H9 (cell line): Measurements from ENCODE around the gene HLA-F. TPM values are rescaled to one million over a fixed set of nuclear protein-coding genes. Genes with fewer than 3 reads are reported as not detected.

Experiments used
- DNase-seq: peaks from one replicate; pipeline ENCODE4 v3.0.0-alpha.2; 2017
- H2AFZ ChIP-seq: one replicate; pipeline ENCODE4 v1.6.1; 2013; ENCODE audit warnings: mild to moderate bottlenecking, low read length, control low read depth, moderate library complexity
- H2AK5ac ChIP-seq: 2 replicates; pipeline ENCODE4 v1.6.1; 2013; ENCODE audit warnings: low read length, control low read depth, mixed read lengths; ENCODE audit not compliant: insufficient read length
- H2BK120ac ChIP-seq: one replicate; pipeline ENCODE4 v1.6.1; 2013; ENCODE audit warnings: low read depth, mild to moderate bottlenecking, low read length, control low read depth, inconsistent platforms; ENCODE audit not compliant: poor library complexity, severe bottlenecking
- H2BK12ac ChIP-seq: 2 replicates; pipeline ENCODE4 v1.6.1; 2013; ENCODE audit warnings: low read length, control low read depth, mixed read lengths, low read depth; ENCODE audit not compliant: insufficient read length
- H2BK15ac ChIP-seq: 2 replicates; pipeline ENCODE4 v1.6.1; 2013; ENCODE audit warnings: low read depth, low read length, control low read depth
- H2BK20ac ChIP-seq: one replicate; pipeline ENCODE4 v1.6.1; 2013; ENCODE audit warnings: low read depth, mild to moderate bottlenecking, low read length, control low read depth, inconsistent platforms; ENCODE audit not compliant: poor library complexity, severe bottlenecking
- H2BK5ac ChIP-seq: 2 replicates; pipeline ENCODE4 v1.6.1; 2013; ENCODE audit warnings: low read length, control low read depth, mixed read lengths; ENCODE audit not compliant: insufficient read length
- H3K14ac ChIP-seq: 2 replicates; pipeline ENCODE4 v1.6.1; 2013; ENCODE audit warnings: low read length, control low read depth; ENCODE audit not compliant: insufficient read depth
- H3K18ac ChIP-seq: 2 replicates; pipeline ENCODE4 v1.6.1; 2013; ENCODE audit warnings: low read depth, mild to moderate bottlenecking, mixed read lengths, low read length, control low read depth; ENCODE audit not compliant: insufficient read length
- H3K23ac ChIP-seq: 2 replicates; pipeline ENCODE4 v1.6.1; 2013; ENCODE audit warnings: low read length, control low read depth, mixed read lengths, low read depth; ENCODE audit not compliant: insufficient read length
- H3K23me2 ChIP-seq: 2 replicates; pipeline ENCODE4 v1.6.1; 2013; ENCODE audit warnings: low read depth, mild to moderate bottlenecking, mixed read lengths, low read length, control low read depth; ENCODE audit not compliant: insufficient read length, poor library complexity, severe bottlenecking
- H3K27ac ChIP-seq: 2 replicates; pipeline ENCODE4 v1.5.1; 2013; ENCODE audit warnings: low read length, control low read depth, mixed read lengths, low read depth; ENCODE audit not compliant: insufficient read length
- H3K27me3 ChIP-seq: 2 replicates; pipeline ENCODE4 v1.6.1; 2013; ENCODE audit warnings: low read length, control low read depth, inconsistent platforms; ENCODE audit not compliant: insufficient read depth
- H3K4ac ChIP-seq: 2 replicates; pipeline ENCODE4 v1.6.1; 2013; ENCODE audit warnings: low read depth, mild to moderate bottlenecking, control low read depth, inconsistent platforms, low read length, moderate library complexity
- H3K4me1 ChIP-seq: 2 replicates; pipeline ENCODE4 v1.6.1; 2013; ENCODE audit warnings: low read length, control low read depth, inconsistent platforms; ENCODE audit not compliant: insufficient read depth
- H3K4me2 ChIP-seq: 2 replicates; pipeline ENCODE4 v1.6.1; 2013; ENCODE audit warnings: low read length, control low read depth, mixed read lengths; ENCODE audit not compliant: insufficient read length, insufficient read depth
- H3K56ac ChIP-seq: 2 replicates; pipeline ENCODE4 v1.6.1; 2013; ENCODE audit warnings: low read depth, mild to moderate bottlenecking, mixed read lengths, low read length, control low read depth; ENCODE audit not compliant: insufficient read length
- H3K79me1 ChIP-seq: 2 replicates; pipeline ENCODE4 v1.6.1; 2013; ENCODE audit warnings: low read depth, mild to moderate bottlenecking, moderate library complexity, low read length, control low read depth, inconsistent platforms; ENCODE audit not compliant: insufficient read depth, poor library complexity, severe bottlenecking
- H3K79me2 ChIP-seq: 2 replicates; pipeline ENCODE4 v1.6.1; 2013; ENCODE audit warnings: low read length, control low read depth, inconsistent platforms; ENCODE audit not compliant: insufficient read depth
- H3K9ac ChIP-seq: 2 replicates; pipeline ENCODE4 v1.6.1; 2013; ENCODE audit warnings: low read length, control low read depth, mixed read lengths; ENCODE audit not compliant: insufficient read length; ENCODE audit errors: extremely low read depth
- H3K9me3 ChIP-seq: one replicate; pipeline ENCODE4 v1.6.1; 2013; ENCODE audit warnings: low read depth, low read length, inconsistent platforms; ENCODE audit not compliant: control insufficient read depth
- H3T11ph ChIP-seq: one replicate; pipeline ENCODE4 v1.6.1; 2013; ENCODE audit warnings: mild to moderate bottlenecking, low read length, control low read depth, inconsistent platforms
- H4K20me1 ChIP-seq: one replicate; pipeline ENCODE4 v1.6.1; 2013; ENCODE audit not compliant: control insufficient read depth, insufficient read length, insufficient read depth
- H4K5ac ChIP-seq: 2 replicates; pipeline ENCODE4 v1.6.1; 2013; ENCODE audit warnings: low read depth, mild to moderate bottlenecking, mixed read lengths, low read length, control low read depth; ENCODE audit not compliant: insufficient read length
- H4K8ac ChIP-seq: replicated peaks from 2 replicates; pipeline ENCODE4 v1.6.1; 2013; ENCODE audit warnings: low read length, control low read depth, mixed read lengths, low read depth; ENCODE audit not compliant: insufficient read length
- H4K91ac ChIP-seq: 2 replicates; pipeline ENCODE4 v1.6.1; 2013; ENCODE audit warnings: low read depth, mild to moderate bottlenecking, moderate library complexity, mixed read lengths, low read length, control low read depth; ENCODE audit not compliant: insufficient read length
- H3K27ac Mint-ChIP-seq, 3 experiments: 2 replicates in 2 of 3; 3 replicates in 1 of 3; pipeline ENCODE4 v1.8.0; 2020 to 2021; ENCODE audit warnings: mixed read lengths in 3 of 3, mild to moderate bottlenecking in 1 of 3, moderate library complexity in 1 of 3
- H3K27me3 Mint-ChIP-seq: 2 replicates; pipeline ENCODE4 v1.8.0; 2021; ENCODE audit warnings: low read depth, mild to moderate bottlenecking, moderate library complexity, mixed read lengths
- H3K36me3 Mint-ChIP-seq, 3 experiments: 2 replicates in 2 of 3; 3 replicates in 1 of 3; pipeline ENCODE4 v1.8.0; 2020 to 2021; ENCODE audit warnings: low read depth in 3 of 3, mixed read lengths in 3 of 3; ENCODE audit not compliant: insufficient read depth in 1 of 3
- H3K4me1 Mint-ChIP-seq, 2 experiments: 2 replicates each; pipeline ENCODE4 v1.8.0; 2020; ENCODE audit warnings: mixed read lengths in 2 of 2
- H3K4me3 Mint-ChIP-seq, 2 experiments: 2 replicates in 1 of 2; 3 replicates in 1 of 2; pipeline ENCODE4 v1.8.0; 2020 to 2021; ENCODE audit warnings: mild to moderate bottlenecking in 2 of 2, mixed read lengths in 2 of 2, moderate library complexity in 1 of 2
- H3K9me3 Mint-ChIP-seq, 2 experiments: 2 replicates in 1 of 2; 3 replicates in 1 of 2; pipeline ENCODE4 v1.8.0; 2020; ENCODE audit warnings: mild to moderate bottlenecking in 2 of 2, mixed read lengths in 2 of 2, moderate library complexity in 1 of 2
- WGBS: extraction: QIAGEN DNeasy Blood & Tissue Kit; methylation state at CpG from one replicate; pipeline ENCODE4 v1.1.7; 2013; ENCODE audit warnings: missing lambda C conversion rate, low lambda C conversion rate, mixed read lengths; ENCODE audit not compliant: insufficient read length; ENCODE audit errors: extremely low coverage; 5-methylcytosine and 5-hydroxymethylcytosine counted together
- total RNA-seq: library from RNA; stranded (reverse); gene quantifications from 2 replicates; pipeline ENCODE4 v1.2.1, GENCODE V29; 2021
- TF ChIP-seq, protein P1 (sequence below): fragments of 200-600 bp; sonication (generic); conservative IDR thresholded peaks from 3 replicates; pipeline ENCODE4 v1.8.0; 2021; ENCODE audit warnings: antibody characterized with exemption, mild to moderate bottlenecking

Gene HLA-F
- total RNA-seq, 1 experiment from 2014 or later = 7.4 TPM

DNA sequence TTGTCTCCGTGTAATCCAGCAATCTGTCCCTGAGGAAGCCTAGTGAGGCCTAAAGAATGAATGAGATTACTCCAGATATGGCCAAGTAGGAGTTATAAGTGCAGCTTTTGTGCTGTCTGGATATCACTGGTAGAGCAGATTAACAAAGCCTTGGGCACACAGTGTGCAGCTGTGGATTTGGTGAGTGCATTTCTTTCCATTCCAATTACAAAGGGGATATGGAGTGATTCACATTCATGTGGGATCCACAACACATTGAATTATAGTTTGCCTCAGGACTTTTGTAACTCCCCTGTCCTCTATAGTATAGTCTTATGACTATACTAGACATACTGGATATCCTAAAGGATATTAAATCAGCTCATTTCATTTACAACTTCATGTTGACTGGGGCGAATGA, 47.1 kb downstream of the HLA-F start:
- Mint-ChIP-seq H3K4me1 (peaks cover 4 to 7% of the 10 kb centered on the region in 2 experiments; a peak in 2 of 4 replicates), H3K9me3 (peaks cover 0 to 2% of the 10 kb centered on the region in 2 experiments; a peak in 2 of 5 replicates), H3K27ac (no peak overlapping the region), H3K27me3 (peaks cover 12% of the 10 kb centered on the region), H3K4me3 (no peak overlapping the region), H3K36me3 (no peaks in the 10 kb centered on the region)
- no peak overlapping the region for H3K27ac ChIP-seq
- H2AFZ ChIP-seq = no peak overlapping the region
- H2BK120ac ChIP-seq = no peak overlapping the region
- H2BK15ac ChIP-seq = no peak overlapping the region
- H2BK5ac ChIP-seq = no peak overlapping the region
- no peak overlapping the region for H2AK5ac ChIP-seq
- no peak overlapping the region for H3K4ac ChIP-seq
- no peak overlapping the region for H3K14ac ChIP-seq
- no peak for DNase-seq
- TF ChIP-seq, protein P1, sequence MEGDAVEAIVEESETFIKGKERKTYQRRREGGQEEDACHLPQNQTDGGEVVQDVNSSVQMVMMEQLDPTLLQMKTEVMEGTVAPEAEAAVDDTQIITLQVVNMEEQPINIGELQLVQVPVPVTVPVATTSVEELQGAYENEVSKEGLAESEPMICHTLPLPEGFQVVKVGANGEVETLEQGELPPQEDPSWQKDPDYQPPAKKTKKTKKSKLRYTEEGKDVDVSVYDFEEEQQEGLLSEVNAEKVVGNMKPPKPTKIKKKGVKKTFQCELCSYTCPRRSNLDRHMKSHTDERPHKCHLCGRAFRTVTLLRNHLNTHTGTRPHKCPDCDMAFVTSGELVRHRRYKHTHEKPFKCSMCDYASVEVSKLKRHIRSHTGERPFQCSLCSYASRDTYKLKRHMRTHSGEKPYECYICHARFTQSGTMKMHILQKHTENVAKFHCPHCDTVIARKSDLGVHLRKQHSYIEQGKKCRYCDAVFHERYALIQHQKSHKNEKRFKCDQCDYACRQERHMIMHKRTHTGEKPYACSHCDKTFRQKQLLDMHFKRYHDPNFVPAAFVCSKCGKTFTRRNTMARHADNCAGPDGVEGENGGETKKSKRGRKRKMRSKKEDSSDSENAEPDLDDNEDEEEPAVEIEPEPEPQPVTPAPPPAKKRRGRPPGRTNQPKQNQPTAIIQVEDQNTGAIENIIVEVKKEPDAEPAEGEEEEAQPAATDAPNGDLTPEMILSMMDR = no peak
- no peak overlapping the region for H4K8ac ChIP-seq
- H3K4me2 ChIP-seq = no peak overlapping the region
- H2BK12ac ChIP-seq = no peak overlapping the region
- H3K9ac ChIP-seq = no peak overlapping the region
- H3K18ac ChIP-seq = no peak overlapping the region
- no peak overlapping the region for H3K56ac ChIP-seq
- no peak overlapping the region for H3T11ph ChIP-seq
- no peaks in the 10 kb centered on the region for H3K4me1 ChIP-seq
- H3K27me3 ChIP-seq = no peaks in the 10 kb centered on the region
- no peak overlapping the region for H2BK20ac ChIP-seq
- no peak overlapping the region for H4K91ac ChIP-seq
- no peaks in the 10 kb centered on the region for H3K79me1 ChIP-seq
- WGBS = no CpG with 5 or more reads among the region's 2 CpGs
- no peaks in the 10 kb centered on the region for H3K23me2 ChIP-seq
- H3K9me3 ChIP-seq = no peaks in the 10 kb centered on the region
- H3K79me2 ChIP-seq = no peaks in the 10 kb centered on the region
- no peak overlapping the region for H3K23ac ChIP-seq
- no peak overlapping the region for H4K5ac ChIP-seq
- H4K20me1 ChIP-seq = no peaks in the 10 kb centered on the region
